ENCODE data around the gene ASXL1. TPM values are rescaled to one million over a fixed set of nuclear protein-coding genes. Genes with fewer than 3 reads are reported as not detected.

Gene ASXL1
- total RNA-seq, 1 donor: 61.7 TPM

DNA sequence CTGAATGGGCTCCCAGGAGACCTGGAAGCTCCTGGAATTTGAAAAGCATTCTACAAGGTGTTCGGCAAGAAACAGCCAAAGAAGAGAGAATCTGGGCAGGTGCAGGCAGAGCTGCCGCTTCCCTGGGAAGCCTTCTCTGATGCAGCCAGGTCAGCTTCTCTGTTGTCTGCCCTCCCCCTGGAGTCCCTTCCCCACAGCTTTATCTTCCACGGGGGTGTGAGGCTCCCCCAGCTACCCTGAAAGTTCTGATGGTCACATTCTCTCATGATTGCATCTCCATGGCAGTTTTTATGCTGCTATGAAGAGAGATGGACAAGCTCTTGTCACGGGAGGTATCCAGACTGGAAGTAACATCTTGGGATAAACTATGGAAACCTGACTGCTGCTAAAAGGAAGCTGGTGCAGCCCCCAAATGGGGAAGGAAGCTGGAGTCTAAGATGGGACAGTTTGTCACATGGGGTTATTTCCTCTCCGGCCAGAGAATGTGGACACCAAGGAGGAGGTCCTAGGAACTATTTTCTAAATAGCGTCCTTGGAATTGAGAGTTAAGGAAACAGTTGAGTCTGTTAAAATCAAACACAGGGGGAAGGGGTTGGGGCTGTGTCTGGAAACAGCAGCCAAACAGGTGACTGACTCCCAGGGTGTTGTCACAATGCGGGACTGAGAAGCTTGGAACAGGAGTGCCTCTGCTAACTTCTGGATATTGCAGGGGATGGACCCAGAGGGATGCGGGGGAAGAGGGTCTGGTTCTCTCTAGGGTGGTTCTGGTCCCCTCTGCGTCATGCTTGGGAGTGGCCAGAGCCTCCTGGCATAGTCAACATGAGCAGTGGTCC lies 91.1 kb downstream of the ASXL1 start:
- H3K4me3 ChIP-seq (ENCODE audit: low read depth, low read length): no peak overlapping the region
- TF ChIP-seq CTCF (IDR thresholded peaks at IDR 0.05; ENCODE audit: insufficient read depth, low read depth, low read length): no peak
- DNase-seq (ENCODE audit: low read depth): no peak

DNA sequence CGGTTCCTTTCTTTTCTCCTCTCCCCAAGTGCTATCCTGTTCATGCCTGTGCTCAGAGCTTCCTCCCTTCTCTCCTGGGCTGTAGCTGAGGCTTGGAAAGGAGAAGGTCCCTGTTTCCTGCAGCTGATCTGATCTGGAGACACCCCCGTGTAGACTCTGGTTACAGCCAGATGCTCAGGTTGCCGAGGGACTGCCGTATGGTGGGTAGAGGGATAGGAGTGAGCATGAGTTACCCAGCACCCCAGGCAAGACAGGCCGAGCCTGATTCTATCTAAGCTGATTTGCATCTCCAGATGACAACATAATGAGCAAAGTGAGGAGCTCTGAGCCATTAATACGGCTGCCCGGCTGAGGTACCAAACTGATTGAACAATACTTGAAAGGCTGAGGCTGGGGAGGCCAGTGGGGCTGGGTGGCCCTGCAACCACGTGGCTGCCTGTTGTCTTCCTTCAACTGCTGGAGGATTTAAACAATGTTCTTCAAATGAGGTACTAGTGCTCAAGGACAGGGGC lies 91.8 kb downstream of the ASXL1 start:
- no peak overlapping the region for H3K4me3 ChIP-seq (ENCODE audit: low read depth, low read length)
- TF ChIP-seq CTCF (IDR thresholded peaks at IDR 0.05; ENCODE audit: insufficient read depth, low read depth, low read length): no peak
- DNase-seq (ENCODE audit: low read depth): no peak

DNA sequence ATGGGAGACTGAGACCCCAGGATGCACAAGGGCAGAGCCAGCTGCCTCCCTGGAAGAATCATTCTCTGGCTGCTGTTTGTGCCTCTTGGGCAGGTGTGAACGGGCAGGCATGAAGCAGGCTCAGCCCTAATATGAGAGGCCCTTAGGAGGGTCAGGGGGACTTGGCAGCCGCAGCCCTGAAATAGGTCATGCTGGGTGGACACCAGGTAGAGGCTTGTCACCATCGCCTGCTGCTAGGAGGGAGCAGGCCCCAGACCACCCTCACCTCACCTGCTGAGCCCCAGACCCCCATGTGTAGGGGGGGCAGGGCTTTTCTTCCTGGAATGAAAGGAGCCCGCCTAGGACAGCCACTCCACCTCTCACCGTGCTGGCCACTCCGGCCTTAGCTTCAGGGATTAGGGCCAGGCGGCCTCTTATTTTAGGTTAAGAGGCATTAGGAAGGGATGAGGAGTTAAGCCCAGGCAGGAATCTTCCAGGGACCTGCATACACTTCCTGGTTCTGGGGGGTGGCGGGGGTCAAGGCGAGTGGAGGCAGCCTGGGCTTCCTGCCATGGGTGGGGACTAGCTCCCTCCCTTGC lies 92.4 kb downstream of the ASXL1 start:
- H3K4me3 ChIP-seq (ENCODE audit: low read depth, low read length): no peak overlapping the region
- no peak for DNase-seq (ENCODE audit: low read depth)
- TF ChIP-seq CTCF (IDR thresholded peaks at IDR 0.05; ENCODE audit: insufficient read depth, low read depth, low read length): no peak

DNA sequence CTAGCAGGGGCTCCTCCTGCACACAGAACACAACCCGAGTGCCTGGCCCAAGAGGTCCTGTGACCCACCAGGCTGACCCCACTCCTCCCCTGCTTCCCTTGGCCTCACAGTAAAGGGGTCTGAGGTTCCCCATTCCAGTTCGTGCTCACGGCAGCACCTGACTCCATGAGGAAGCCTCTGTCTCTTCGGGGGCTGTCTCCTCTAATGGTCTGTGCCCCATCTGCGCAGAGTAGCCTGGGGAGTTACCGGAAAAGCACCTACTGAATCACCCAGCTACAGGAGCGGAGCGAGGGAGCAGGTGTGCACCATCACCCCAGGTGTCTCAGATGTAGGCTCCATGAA lies 93.2 kb downstream of the ASXL1 start:
- DNase-seq (ENCODE audit: low read depth): no peak
- no peak for TF ChIP-seq CTCF (IDR thresholded peaks at IDR 0.05; ENCODE audit: insufficient read depth, low read depth, low read length)
- H3K4me3 ChIP-seq (ENCODE audit: low read depth, low read length): no peak overlapping the region

- DNase-seq (ENCODE audit: low read depth): no peak
- no peak for TF ChIP-seq CTCF (IDR thresholded peaks at IDR 0.05; ENCODE audit: insufficient read depth, low read depth, low read length)
- no peak overlapping the region for H3K4me3 ChIP-seq (ENCODE audit: low read depth, low read length)
Measured at GRCh38 chr20:32451682-32452461, 93.7 kb downstream of the ASXL1 start.

- no peak overlapping the region for H3K4me3 ChIP-seq (ENCODE audit: low read depth, low read length)
- TF ChIP-seq CTCF (IDR thresholded peaks at IDR 0.05; ENCODE audit: insufficient read depth, low read depth, low read length): no peak
- DNase-seq (ENCODE audit: low read depth): no peak
Measured at GRCh38 chr20:32452776-32453466, 94.8 kb downstream of the ASXL1 start.
